DND-41 (cell line): ENCODE measurements around the gene NAMPT.

Experiments used
- ATAC-seq: fragments of 200-7000 bp; cut with Tn5 transposase; 3 replicates; pipeline ENCODE4 v1.9.1; 2021; ENCODE audit warnings: low read depth; ENCODE audit not compliant: insufficient read depth
- DNase-seq: peaks from one replicate; pipeline ENCODE4 v3.0.0-alpha.2; 2020
- H2AFZ ChIP-seq: 2 replicates; pipeline ENCODE4 v1.6.0; 2012; ENCODE audit warnings: low read depth, low read length
- H3K27ac ChIP-seq: 2 replicates; pipeline ENCODE4 v1.5.1; 2012; ENCODE audit warnings: low read length, inconsistent platforms
- H3K27me3 ChIP-seq: fragments of 200-600 bp; sonication (generic); 2 replicates; pipeline ENCODE4 v1.6.0; 2012; ENCODE audit warnings: low read length, mild to moderate bottlenecking, inconsistent platforms; ENCODE audit not compliant: insufficient read depth, poor library complexity
- H3K36me3 ChIP-seq: 2 replicates; pipeline ENCODE4 v1.5.1; 2012; ENCODE audit warnings: low read length, inconsistent platforms; ENCODE audit not compliant: insufficient read depth
- H3K4me1 ChIP-seq: 2 replicates; pipeline ENCODE4 v1.5.1; 2012; ENCODE audit warnings: mild to moderate bottlenecking, low read length; ENCODE audit not compliant: insufficient read depth
- H3K4me2 ChIP-seq: 2 replicates; pipeline ENCODE4 v1.6.0; 2012; ENCODE audit warnings: mild to moderate bottlenecking, moderate library complexity, low read length, inconsistent platforms; ENCODE audit not compliant: insufficient read depth
- H3K4me3 ChIP-seq, 2 experiments: fragments of 200-600 bp in 1 of 2; shearing (Covaris generic) in 1 of 2; 2 replicates each; pipeline ENCODE4 v1.5.1; 2012 to 2016; ENCODE audit warnings: inconsistent platforms in 2 of 2, low read length in 2 of 2, mild to moderate bottlenecking in 2 of 2, low read depth in 1 of 2, moderate library complexity in 1 of 2
- H3K79me2 ChIP-seq: 2 replicates; pipeline ENCODE4 v1.6.0; 2012; ENCODE audit warnings: low read length, inconsistent platforms; ENCODE audit not compliant: insufficient read depth
- H3K9ac ChIP-seq: 2 replicates; pipeline ENCODE4 v1.6.0; 2012; ENCODE audit warnings: low read depth, mild to moderate bottlenecking, inconsistent platforms, low read length, moderate library complexity
- H3K9me3 ChIP-seq: 2 replicates; pipeline ENCODE4 v1.5.1; 2012; ENCODE audit warnings: low read length, moderate library complexity, mild to moderate bottlenecking, inconsistent platforms; ENCODE audit not compliant: insufficient read depth, severe bottlenecking
- H4K20me1 ChIP-seq: 2 replicates; pipeline ENCODE4 v1.6.0; 2012; ENCODE audit warnings: low read length; ENCODE audit not compliant: insufficient read depth
- EZH2 ChIP-seq: IDR thresholded peaks from 3 replicates; pipeline ENCODE4 v1.6.1; 2012; ENCODE audit warnings: borderline replicate concordance, low read depth, mild to moderate bottlenecking, moderate library complexity, low read length, inconsistent platforms; ENCODE audit not compliant: severe bottlenecking
- TF ChIP-seq, protein P1 (sequence below): IDR thresholded peaks from 2 replicates; pipeline ENCODE4 v1.5.1; 2012; ENCODE audit warnings: borderline replicate concordance, low read length, moderate library complexity, mild to moderate bottlenecking; ENCODE audit not compliant: poor library complexity, severe bottlenecking; ENCODE audit errors: extremely low read depth

The NAMPT gene

DNA sequence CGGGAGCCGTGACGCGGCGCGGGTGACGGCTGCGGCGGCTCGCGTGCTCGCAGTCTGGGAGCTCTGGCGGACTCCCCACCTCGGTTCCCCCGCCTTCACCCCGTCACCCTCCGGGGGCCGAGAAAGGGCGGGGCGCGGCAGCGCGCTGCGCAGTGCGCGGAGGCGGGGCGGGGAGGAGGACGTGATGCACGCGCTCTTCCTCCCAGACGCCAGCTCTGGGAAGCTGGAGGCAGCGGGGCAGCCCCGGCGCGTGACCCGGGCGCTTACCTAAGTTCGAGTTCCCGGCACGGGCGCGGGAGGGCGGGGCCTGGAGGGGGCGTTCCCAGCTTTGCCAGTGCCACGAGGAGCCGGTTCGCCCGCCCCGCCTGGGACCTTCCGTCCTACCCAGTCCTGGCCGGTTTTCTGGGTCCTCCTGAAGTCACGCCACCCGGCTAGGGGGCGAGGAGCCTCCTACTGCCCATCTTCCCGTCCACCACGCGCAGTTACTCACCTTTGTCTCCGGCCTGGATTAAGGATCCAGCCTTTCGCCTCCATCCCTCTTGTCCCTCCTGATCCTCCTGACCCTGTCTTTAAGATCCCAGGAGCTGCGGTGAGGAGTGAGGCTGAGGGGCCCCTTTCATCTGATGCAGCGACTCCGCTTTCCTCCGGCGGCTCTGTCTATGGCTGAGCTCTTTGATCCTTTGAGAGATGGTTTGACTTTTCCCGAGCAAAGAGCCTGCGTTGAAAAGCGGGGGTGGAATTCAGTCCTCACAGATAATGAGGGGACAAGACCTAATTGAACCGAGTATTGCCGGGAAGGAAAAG lies 470 bp upstream of the NAMPT start:
- Histone ChIP-seq H3K27me3 (peaks cover under 1% of the 10 kb centered on the region), H3K4me1 (peaks cover 23% of the 10 kb centered on the region), H3K36me3 (no peaks in the 10 kb centered on the region), H3K9ac (peak overlapping the region; percentile 68), H3K27ac (peak overlapping the region; percentile 79), H3K4me2 (peak overlapping the region; percentile 95), H3K9me3 (no peaks in the 10 kb centered on the region), H2AFZ (peak overlapping the region; percentile 94), H3K4me3 (peak overlapping the region; percentile 27 to 76), H3K79me2 (peaks cover 38% of the 10 kb centered on the region), H4K20me1 (no peaks in the 10 kb centered on the region; the same call in 1 of the 2 replicates)
- ATAC-seq (peak; percentile 87), DNase-seq (peak; percentile 96)
- TF ChIP-seq, protein P1, sequence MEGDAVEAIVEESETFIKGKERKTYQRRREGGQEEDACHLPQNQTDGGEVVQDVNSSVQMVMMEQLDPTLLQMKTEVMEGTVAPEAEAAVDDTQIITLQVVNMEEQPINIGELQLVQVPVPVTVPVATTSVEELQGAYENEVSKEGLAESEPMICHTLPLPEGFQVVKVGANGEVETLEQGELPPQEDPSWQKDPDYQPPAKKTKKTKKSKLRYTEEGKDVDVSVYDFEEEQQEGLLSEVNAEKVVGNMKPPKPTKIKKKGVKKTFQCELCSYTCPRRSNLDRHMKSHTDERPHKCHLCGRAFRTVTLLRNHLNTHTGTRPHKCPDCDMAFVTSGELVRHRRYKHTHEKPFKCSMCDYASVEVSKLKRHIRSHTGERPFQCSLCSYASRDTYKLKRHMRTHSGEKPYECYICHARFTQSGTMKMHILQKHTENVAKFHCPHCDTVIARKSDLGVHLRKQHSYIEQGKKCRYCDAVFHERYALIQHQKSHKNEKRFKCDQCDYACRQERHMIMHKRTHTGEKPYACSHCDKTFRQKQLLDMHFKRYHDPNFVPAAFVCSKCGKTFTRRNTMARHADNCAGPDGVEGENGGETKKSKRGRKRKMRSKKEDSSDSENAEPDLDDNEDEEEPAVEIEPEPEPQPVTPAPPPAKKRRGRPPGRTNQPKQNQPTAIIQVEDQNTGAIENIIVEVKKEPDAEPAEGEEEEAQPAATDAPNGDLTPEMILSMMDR = no peak
- TF ChIP-seq EZH2 = no peak

DNA sequence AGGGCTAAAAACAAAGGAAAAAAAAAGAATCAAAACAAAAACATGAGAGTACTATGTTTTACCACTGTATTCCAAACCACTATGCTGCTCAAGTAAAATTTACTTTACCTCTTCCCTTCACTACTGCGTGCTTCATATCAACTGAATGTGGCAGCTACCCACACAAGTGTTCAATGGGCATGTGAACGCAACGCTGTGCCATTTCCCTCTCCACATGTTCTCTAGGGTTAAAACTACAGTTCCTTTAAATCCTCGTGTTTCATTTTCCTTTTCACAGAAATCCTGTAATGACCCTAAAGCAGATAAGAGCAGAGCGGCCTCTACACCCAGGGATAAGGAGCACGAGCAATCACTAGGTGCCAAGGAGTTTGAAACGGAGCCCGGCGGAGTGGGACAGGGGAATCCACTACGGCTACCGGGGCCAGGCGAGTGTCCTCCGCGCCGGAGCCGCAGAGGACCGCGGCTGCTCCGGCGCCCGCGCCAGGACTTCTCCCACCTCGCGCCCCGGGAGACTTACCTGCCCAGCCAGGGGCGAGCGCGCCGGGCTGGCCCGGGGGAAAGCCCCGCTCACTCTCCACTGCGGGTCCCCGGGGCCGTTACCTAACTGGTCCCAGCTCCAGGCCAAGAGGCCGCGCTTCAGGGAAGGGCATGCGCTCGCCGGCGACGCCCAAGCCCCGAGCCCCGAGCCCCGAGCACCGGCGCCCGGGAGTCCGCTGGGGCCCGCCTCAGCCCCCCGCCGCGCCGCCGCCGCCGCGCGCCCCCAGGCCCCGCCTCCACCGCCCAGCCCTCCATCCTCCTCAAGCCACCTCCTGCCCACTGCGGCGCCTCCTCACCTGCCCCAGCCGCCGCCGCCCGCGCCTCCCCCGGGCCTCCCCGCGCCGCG lies 711 bp downstream of the NAMPT start:
- Histone ChIP-seq H3K4me2 (peak overlapping the region; percentile 95), H3K4me3 (peak overlapping the region; percentile 48 to 76), H2AFZ (peak overlapping the region; percentile 70), H3K9me3 (no peaks in the 10 kb centered on the region), H3K27ac (peak overlapping the region; percentile 50), H3K36me3 (no peaks in the 10 kb centered on the region), H3K79me2 (peaks cover 47% of the 10 kb centered on the region), H3K9ac (peak overlapping the region; percentile 56), H4K20me1 (no peaks in the 10 kb centered on the region; the same call in 1 of the 2 replicates), H3K4me1 (peaks cover 27% of the 10 kb centered on the region), H3K27me3 (no peaks in the 10 kb centered on the region)
- TF ChIP-seq, protein P1 = no peak
- DNase-seq (peak; percentile 40), ATAC-seq (peak; percentile 25)

DNA sequence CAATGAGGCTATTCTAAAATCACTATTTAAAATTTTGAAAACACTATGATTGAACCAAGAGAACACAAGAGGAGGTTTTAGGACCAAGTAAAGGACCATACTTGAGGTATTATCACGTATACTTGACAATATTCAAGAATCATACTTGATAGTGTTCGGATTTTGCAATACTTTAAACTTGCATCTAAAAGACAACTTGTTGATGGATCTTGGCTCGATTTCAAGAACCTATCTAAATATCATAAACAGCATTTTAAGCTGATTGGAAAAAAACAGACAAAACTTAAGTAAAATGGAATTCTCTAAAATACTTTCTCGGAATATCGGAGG lies 1.3 kb downstream of the NAMPT start:
- Histone ChIP-seq H3K79me2 (peaks cover 49% of the 10 kb centered on the region), H3K9ac (peak overlapping the region; percentile 56), H3K4me2 (peak overlapping the region; percentile 95), H3K27me3 (no peaks in the 10 kb centered on the region), H3K36me3 (no peaks in the 10 kb centered on the region), H3K9me3 (no peaks in the 10 kb centered on the region), H2AFZ (no peak overlapping the region; the same call in 1 of the 2 replicates), H3K4me3 (peak overlapping the region; percentile 48 to 76), H3K27ac (0 out of 2 replicates have a peak overlapping the region, but pooled peaks have one; percentile 50), H3K4me1 (peaks cover 27% of the 10 kb centered on the region), H4K20me1 (peaks cover 2% of the 10 kb centered on the region; the same call in 1 of the 2 replicates)
- TF ChIP-seq EZH2 = no peak
- TF ChIP-seq, protein P1 = no peak
- DNase-seq (no peak), ATAC-seq (no peak)
